Neutrophil (primary cell): ENCODE measurements around the gene LGR6.

Source experiments
- H3K27ac ChIP-seq: fragments of 200-600 bp; sonication (generic); 2 replicates; pipeline ENCODE4 v1.5.1; 2016; ENCODE audit warnings: mild to moderate bottlenecking, moderate library complexity
- H3K27me3 ChIP-seq: fragments of 200-600 bp; sonication (generic); 2 replicates; pipeline ENCODE4 v1.6.0; 2016; ENCODE audit warnings: mild to moderate bottlenecking
- H3K36me3 ChIP-seq: fragments of 200-600 bp; sonication (generic); 2 replicates; pipeline ENCODE4 v1.5.1; 2017
- H3K4me1 ChIP-seq, 2 experiments: fragments of 200-600 bp in 1 of 2; sonication (generic) in 1 of 2; 1 replicate in 1 of 2; 2 replicates in 1 of 2; pipeline versions ENCODE4 v1.5.1 to v1.6.1; 2013 to 2016; ENCODE audit warnings: low read depth in 1 of 2, low read length in 1 of 2, mild to moderate bottlenecking in 1 of 2, moderate library complexity in 1 of 2; ENCODE audit not compliant: control insufficient read depth in 1 of 2, insufficient read depth in 1 of 2
- H3K4me3 ChIP-seq, 2 experiments: fragments of 200-600 bp in 1 of 2; sonication (generic) in 1 of 2; 1 replicate in 1 of 2; 2 replicates in 1 of 2; pipeline ENCODE4 v1.5.1; 2013 to 2016; ENCODE audit warnings: low read depth in 1 of 2, low read length in 1 of 2, mild to moderate bottlenecking in 1 of 2, moderate library complexity in 1 of 2
- H3K9me3 ChIP-seq: fragments of 200-600 bp; sonication (generic); 2 replicates; pipeline ENCODE4 v1.5.1; 2016
- CTCF ChIP-seq: fragments of 200-600 bp; sonication (generic); IDR thresholded peaks from 2 replicates; pipeline ENCODE4 v1.5.1; 2016; ENCODE audit warnings: antibody characterized with exemption

Gene LGR6

GRCh38 chr1:202213361-202214088 lies 19.9 kb downstream of the LGR6 start:
- H3K27me3 ChIP-seq, result peaks cover 80% of the 10 kb centered on the region
- no peak for TF ChIP-seq CTCF
- H3K36me3 ChIP-seq, result no peaks in the 10 kb centered on the region
- H3K27ac ChIP-seq, result no peak overlapping the region
- no peak overlapping the region for H3K4me3 ChIP-seq
- H3K4me1 ChIP-seq, result no peaks in the 10 kb centered on the region
- H3K9me3 ChIP-seq, result no peaks in the 10 kb centered on the region

- H3K9me3 ChIP-seq, result no peaks in the 10 kb centered on the region
- no peak overlapping the region for H3K27ac ChIP-seq
- no peak overlapping the region for H3K4me3 ChIP-seq
- TF ChIP-seq CTCF, result no peak
- H3K27me3 ChIP-seq, result peaks cover 82% of the 10 kb centered on the region
- no peaks in the 10 kb centered on the region for H3K4me1 ChIP-seq
- H3K36me3 ChIP-seq, result no peaks in the 10 kb centered on the region
These were observed 20.7 kb downstream of the LGR6 start for GRCh38 chr1:202214089-202214843.

GRCh38 chr1:202215472-202216130 lies 22.0 kb downstream of the LGR6 start:
- no peak for TF ChIP-seq CTCF
- Histone ChIP-seq H3K4me1 (no peaks in the 10 kb centered on the region), H3K9me3 (no peaks in the 10 kb centered on the region), H3K36me3 (no peaks in the 10 kb centered on the region), H3K27ac (no peak overlapping the region), H3K4me3 (no peak overlapping the region), H3K27me3 (peaks cover 76% of the 10 kb centered on the region)

- TF ChIP-seq CTCF, result no peak
- H3K27me3 ChIP-seq, result peaks cover 65% of the 10 kb centered on the region
These were observed 23.1 kb downstream of the LGR6 start for GRCh38 chr1:202216691-202217090.

GRCh38 chr1:202217516-202217915 lies 23.9 kb downstream of the LGR6 start:
- TF ChIP-seq CTCF, result no peak
- Histone ChIP-seq H3K9me3 (no peaks in the 10 kb centered on the region), H3K27me3 (peaks cover 57% of the 10 kb centered on the region), H3K4me1 (no peaks in the 10 kb centered on the region), H3K27ac (no peak overlapping the region), H3K36me3 (no peaks in the 10 kb centered on the region), H3K4me3 (no peak overlapping the region)

More at GRCh38 chr1:202216691-202217090, 23.1 kb downstream of the LGR6 start:
- H3K27ac ChIP-seq, result no peak overlapping the region
- H3K9me3 ChIP-seq, result no peaks in the 10 kb centered on the region
- H3K4me3 ChIP-seq, result no peak overlapping the region
- no peaks in the 10 kb centered on the region for H3K36me3 ChIP-seq
- H3K4me1 ChIP-seq, result no peaks in the 10 kb centered on the region
